ENCODE measurements around the gene COMP. TPM values are rescaled to one million over a fixed set of nuclear protein-coding genes. Genes with fewer than 3 reads are reported as not detected.
"Not testable (repeated sequence)": the region's sequence is repeated elsewhere in the genome, so short reads cannot be mapped to it uniquely, and the experiment has no call there.

The COMP gene
- polyA plus RNA-seq, 2 of the 4 experiments (the other 2 are of a cell fraction), result not detected

DNA sequence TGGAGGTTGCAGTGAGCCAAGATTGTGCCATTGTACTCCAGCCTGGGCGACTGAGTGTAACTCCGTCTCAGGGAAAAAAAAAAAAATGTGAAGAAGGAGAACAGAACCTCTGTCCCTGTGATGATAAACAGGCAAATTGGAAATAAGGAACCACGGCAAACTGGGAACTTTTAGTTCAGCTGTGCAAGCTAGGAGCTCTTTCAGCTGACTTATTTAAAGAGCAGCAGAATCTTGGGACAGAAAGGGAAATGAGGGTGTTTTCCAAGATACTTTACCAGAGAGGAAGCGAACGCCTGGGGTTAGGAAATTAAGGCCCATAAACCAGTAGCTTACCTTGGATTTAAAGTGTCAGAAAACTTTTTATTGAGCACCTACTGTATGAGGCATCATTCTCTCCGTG lies 37.7 kb upstream of the COMP start:
- Histone ChIP-seq H3K4me1 (peaks cover 3% of the 10 kb centered on the region), H3K4me3 (no peak overlapping the region), H3K9me3 (peaks cover 12% of the 10 kb centered on the region; the same call in 1 of the 3 replicates), H3K4me2 (no peak overlapping the region), H3K27ac (no peak overlapping the region)
- ChIA-PET POLR2A (no interaction called here), CTCF (interaction anchor here (0.6 to 6.9 kb wide), 3 partner anchors 19 to 156 kb away, joined by 3 to 28 read pairs (median 3); no protein-coding TSS in a partner anchor)
- 59% methylated on average over 6 of the region's 6 CpGs for WGBS (ENCODE audit: missing lambda C conversion rate)
- TF ChIP-seq, protein P1, sequence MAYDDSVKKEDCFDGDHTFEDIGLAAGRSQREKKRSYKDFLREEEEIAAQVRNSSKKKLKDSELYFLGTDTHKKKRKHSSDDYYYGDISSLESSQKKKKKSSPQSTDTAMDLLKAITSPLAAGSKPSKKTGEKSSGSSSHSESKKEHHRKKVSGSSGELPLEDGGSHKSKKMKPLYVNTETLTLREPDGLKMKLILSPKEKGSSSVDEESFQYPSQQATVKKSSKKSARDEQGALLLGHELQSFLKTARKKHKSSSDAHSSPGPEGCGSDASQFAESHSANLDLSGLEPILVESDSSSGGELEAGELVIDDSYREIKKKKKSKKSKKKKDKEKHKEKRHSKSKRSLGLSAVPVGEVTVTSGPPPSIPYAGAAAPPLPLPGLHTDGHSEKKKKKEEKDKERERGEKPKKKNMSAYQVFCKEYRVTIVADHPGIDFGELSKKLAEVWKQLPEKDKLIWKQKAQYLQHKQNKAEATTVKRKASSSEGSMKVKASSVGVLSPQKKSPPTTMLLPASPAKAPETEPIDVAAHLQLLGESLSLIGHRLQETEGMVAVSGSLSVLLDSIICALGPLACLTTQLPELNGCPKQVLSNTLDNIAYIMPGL (CRISPR knock-in tag; IDR thresholded peaks at IDR 0.05; ENCODE audit: borderline replicate concordance), result no peak
- no peak for TF ChIP-seq EHMT2 (IDR thresholded peaks at IDR 0.05; ENCODE audit: low read depth)
- TF ChIP-seq, protein P2, sequence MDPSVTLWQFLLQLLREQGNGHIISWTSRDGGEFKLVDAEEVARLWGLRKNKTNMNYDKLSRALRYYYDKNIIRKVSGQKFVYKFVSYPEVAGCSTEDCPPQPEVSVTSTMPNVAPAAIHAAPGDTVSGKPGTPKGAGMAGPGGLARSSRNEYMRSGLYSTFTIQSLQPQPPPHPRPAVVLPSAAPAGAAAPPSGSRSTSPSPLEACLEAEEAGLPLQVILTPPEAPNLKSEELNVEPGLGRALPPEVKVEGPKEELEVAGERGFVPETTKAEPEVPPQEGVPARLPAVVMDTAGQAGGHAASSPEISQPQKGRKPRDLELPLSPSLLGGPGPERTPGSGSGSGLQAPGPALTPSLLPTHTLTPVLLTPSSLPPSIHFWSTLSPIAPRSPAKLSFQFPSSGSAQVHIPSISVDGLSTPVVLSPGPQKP (IDR thresholded peaks at IDR 0.05; ENCODE audit: low read depth, low read length), result no peak
- TF ChIP-seq, protein P3, sequence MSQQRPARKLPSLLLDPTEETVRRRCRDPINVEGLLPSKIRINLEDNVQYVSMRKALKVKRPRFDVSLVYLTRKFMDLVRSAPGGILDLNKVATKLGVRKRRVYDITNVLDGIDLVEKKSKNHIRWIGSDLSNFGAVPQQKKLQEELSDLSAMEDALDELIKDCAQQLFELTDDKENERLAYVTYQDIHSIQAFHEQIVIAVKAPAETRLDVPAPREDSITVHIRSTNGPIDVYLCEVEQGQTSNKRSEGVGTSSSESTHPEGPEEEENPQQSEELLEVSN (IDR thresholded peaks at IDR 0.05; ENCODE audit: borderline replicate concordance, low read depth), result no peak
- TF ChIP-seq RCOR1 (IDR thresholded peaks at IDR 0.05; ENCODE audit: low read depth, low read length), result no peak
- no peak for TF ChIP-seq NR3C1 (IDR thresholded peaks at IDR 0.05)
- TF ChIP-seq TFCP2L1 (CRISPR knock-in tag; IDR thresholded peaks at IDR 0.05), result no peak
- TF ChIP-seq HOXB5 (CRISPR knock-in tag; IDR thresholded peaks at IDR 0.05), result no peak
- TF ChIP-seq MAZ (IDR thresholded peaks at IDR 0.05; ENCODE audit: borderline replicate concordance, low read depth, low read length), result no peak
- no peak for TF ChIP-seq NPAS2 (CRISPR knock-in tag; IDR thresholded peaks at IDR 0.05; ENCODE audit: borderline replicate concordance)
- no peak for TF ChIP-seq TP53 (CRISPR knock-in tag; IDR thresholded peaks at IDR 0.05)
- no peak for TF ChIP-seq EHF (CRISPR knock-in tag; IDR thresholded peaks at IDR 0.05)
- no peak for TF ChIP-seq RAD21 (conservative IDR thresholded peaks at IDR 0.05 in 1 of 2, IDR thresholded peaks at IDR 0.05 in 1 of 2)
- TF ChIP-seq, protein P4, sequence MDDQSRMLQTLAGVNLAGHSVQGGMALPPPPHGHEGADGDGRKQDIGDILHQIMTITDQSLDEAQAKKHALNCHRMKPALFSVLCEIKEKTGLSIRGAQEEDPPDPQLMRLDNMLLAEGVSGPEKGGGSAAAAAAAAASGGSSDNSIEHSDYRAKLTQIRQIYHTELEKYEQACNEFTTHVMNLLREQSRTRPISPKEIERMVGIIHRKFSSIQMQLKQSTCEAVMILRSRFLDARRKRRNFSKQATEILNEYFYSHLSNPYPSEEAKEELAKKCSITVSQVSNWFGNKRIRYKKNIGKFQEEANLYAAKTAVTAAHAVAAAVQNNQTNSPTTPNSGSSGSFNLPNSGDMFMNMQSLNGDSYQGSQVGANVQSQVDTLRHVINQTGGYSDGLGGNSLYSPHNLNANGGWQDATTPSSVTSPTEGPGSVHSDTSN (IDR thresholded peaks at IDR 0.05), result no peak
- TF ChIP-seq HOXA7 (CRISPR knock-in tag; IDR thresholded peaks at IDR 0.05), result no peak
- no peak for TF ChIP-seq ZNF302 (CRISPR knock-in tag; IDR thresholded peaks at IDR 0.05)
- no peak for TF ChIP-seq SMC3 (IDR thresholded peaks at IDR 0.05)
- DNase-seq (ENCODE audit: low read depth in 1 of 2, low spot score in 1 of 2) (no peak), ATAC-seq (no peak), FAIRE-seq (no peak)

DNA sequence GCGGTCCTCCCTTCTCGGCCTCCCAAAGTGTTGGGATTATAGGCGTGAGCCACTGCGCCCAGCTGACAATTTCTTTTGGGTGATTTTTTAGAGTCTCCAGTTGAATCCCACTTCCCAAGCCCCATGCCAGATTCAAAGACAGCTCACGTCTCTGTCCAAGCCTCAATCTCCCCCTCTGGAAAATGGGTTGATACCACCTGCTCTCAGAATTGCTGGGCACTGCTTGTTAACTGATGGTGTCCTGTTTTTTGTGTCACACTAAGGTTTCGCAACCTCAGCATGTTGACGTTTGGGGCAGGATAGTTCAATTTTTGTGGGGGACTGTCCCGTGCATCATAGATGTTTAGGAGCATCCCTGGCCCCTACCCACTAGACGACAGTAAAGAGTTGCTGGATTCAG lies 26.5 kb upstream of the COMP start:
- no peaks in the 10 kb centered on the region for H3K4me1 ChIP-seq
- H3K4me2 ChIP-seq, result no peak overlapping the region
- ChIA-PET CTCF (interaction anchor here (1.7 kb wide), 1 partner anchor 30 kb away, joined by 5 read pairs; no protein-coding TSS in a partner anchor), POLR2A (no interaction called here)
- FAIRE-seq (no peak), DNase-seq (ENCODE audit: low read depth in 1 of 2, low spot score in 1 of 2) (no peak), ATAC-seq (no peak)
- TF ChIP-seq HEYL (CRISPR knock-in tag; IDR thresholded peaks at IDR 0.05) (no peak), CEBPB (IDR thresholded peaks at IDR 0.05) (peak in 1 of 2 experiments; percentile 31; a peak in 1 of 4 replicates)
- WGBS (ENCODE audit: missing lambda C conversion rate), result 71% methylated on average over 9 of the region's 9 CpGs
- no peak overlapping the region for H3K4me3 ChIP-seq
- no peaks in the 10 kb centered on the region for H3K9me3 ChIP-seq
- no peak overlapping the region for H3K27ac ChIP-seq

DNA sequence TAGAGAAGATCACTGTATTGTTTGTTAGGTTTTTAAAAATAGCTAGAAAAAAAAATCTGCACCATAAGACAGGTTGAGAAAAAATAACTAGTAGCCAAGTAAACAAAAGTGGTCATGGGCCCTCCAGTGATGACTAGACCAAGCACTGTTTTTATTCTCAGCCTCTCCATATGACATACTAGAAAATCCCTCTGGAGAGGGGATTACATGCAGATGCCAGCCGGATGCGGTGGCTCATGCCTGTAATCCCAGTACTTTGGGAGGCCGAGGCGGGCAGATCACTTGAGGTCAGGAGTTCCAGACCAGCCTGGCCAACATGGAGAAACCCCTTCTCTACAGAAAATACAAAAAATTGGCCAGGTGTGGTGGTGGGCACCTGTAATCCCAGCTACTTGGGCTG lies 25.5 kb upstream of the COMP start:
- H3K4me3 ChIP-seq; DNase-seq (ENCODE audit: low read depth in 1 of 2, low spot score in 1 of 2); H3K9me3 ChIP-seq; POLR2A ChIA-PET; ATAC-seq; H3K27ac ChIP-seq; FAIRE-seq; H3K4me1 ChIP-seq; H3K4me2 ChIP-seq: not testable (repeated sequence)
- CTCF ChIA-PET, result interaction anchor here (1.7 kb wide), 1 partner anchor 31 kb away, joined by 5 read pairs; no protein-coding TSS in a partner anchor
- WGBS (ENCODE audit: missing lambda C conversion rate), result 89% methylated on average over 4 of the region's 4 CpGs
